ENCODE measurements around the gene MCOLN3. TPM values are rescaled to one million over a fixed set of nuclear protein-coding genes. Genes with fewer than 3 reads are reported as not detected.
"Not testable (repeated sequence)": the region's sequence is repeated elsewhere in the genome, so short reads cannot be mapped to it uniquely, and the experiment has no call there.

Gene MCOLN3
- polyA plus RNA-seq, 1 of the 3 experiments (the other 2 are of a cell fraction): not detected

DNA sequence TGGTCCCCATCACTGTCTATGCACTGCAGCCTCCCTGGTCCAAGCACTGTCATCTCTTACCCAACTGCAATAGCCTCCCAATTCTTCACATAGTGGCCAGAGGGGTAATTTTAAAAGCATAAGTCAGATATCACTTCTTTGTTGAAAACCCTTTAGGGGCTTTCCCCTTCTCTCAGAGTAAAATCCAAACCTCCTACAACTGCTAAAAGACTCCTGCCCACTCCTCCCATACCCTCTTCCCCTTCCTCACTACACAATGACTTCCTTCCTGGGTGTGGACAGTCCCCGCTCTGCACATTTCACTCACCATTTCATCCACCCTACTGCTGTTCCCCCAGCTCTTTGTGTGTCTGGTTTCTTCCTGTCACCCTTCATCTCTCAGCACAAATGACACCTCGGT, 59.7 kb downstream of the MCOLN3 start (continued):
- no peak for TF ChIP-seq TEAD4 (IDR thresholded peaks at IDR 0.05; ENCODE audit: borderline replicate concordance, insufficient read depth)
- TF ChIP-seq, protein P1, sequence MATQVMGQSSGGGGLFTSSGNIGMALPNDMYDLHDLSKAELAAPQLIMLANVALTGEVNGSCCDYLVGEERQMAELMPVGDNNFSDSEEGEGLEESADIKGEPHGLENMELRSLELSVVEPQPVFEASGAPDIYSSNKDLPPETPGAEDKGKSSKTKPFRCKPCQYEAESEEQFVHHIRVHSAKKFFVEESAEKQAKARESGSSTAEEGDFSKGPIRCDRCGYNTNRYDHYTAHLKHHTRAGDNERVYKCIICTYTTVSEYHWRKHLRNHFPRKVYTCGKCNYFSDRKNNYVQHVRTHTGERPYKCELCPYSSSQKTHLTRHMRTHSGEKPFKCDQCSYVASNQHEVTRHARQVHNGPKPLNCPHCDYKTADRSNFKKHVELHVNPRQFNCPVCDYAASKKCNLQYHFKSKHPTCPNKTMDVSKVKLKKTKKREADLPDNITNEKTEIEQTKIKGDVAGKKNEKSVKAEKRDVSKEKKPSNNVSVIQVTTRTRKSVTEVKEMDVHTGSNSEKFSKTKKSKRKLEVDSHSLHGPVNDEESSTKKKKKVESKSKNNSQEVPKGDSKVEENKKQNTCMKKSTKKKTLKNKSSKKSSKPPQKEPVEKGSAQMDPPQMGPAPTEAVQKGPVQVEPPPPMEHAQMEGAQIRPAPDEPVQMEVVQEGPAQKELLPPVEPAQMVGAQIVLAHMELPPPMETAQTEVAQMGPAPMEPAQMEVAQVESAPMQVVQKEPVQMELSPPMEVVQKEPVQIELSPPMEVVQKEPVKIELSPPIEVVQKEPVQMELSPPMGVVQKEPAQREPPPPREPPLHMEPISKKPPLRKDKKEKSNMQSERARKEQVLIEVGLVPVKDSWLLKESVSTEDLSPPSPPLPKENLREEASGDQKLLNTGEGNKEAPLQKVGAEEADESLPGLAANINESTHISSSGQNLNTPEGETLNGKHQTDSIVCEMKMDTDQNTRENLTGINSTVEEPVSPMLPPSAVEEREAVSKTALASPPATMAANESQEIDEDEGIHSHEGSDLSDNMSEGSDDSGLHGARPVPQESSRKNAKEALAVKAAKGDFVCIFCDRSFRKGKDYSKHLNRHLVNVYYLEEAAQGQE (IDR thresholded peaks at IDR 0.05; ENCODE audit: low read depth, low read length): no peak
- no peak for TF ChIP-seq MXI1 (IDR thresholded peaks at IDR 0.05; ENCODE audit: low read depth, low read length)
- no peak for TF ChIP-seq GABPA (IDR thresholded peaks at IDR 0.05; ENCODE audit: low read depth)

DNA sequence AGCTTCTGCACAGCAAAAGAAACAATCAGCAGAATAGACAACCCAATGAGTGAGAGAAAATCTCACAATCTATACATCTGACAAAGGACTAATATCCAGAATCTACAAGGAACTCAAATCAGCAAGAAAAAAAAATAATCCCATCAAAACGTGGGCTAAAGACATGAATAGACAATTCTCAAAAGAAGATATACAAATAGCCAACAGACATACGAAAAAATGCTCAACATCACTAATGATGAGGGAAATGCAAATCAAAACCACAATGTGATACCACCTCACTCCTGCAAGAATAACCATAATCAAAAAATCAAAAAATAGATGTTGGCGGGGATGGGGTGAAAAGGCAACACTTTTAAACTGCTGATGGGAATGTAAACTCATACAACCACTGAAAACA, 61.7 kb downstream of the MCOLN3 start:
- POLR2A ChIA-PET: not testable (repeated sequence)

DNA sequence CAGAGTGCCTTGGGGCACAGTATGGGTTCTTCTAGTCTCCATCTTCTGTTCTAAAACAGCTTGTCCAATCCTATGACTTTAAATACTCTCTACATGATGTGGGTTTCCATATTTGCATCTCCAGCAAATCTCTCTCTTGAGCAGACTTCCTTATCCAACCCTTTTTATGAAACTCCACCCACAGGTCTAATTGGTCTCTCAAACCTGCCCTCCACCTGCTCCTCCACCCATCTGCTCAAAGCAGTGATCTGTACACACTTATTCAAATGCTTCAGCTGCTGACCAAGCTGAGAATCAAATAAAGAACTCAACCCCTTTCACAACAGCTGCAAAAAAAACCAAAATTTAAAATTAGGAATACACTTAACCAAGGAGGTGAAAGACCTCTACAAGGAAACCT, 62.9 kb downstream of the MCOLN3 start:
- no peak overlapping the region for H3K4me2 ChIP-seq
- no peak overlapping the region for H3K9ac ChIP-seq
- H3K9me3 ChIP-seq: no peaks in the 10 kb centered on the region
- no peak overlapping the region for H3K27ac ChIP-seq (ENCODE audit: low read depth in 2 of 2, low read length in 1 of 2)
- ChIA-PET CTCF (no interaction called here), POLR2A (no interaction called here)
- H4K20me1 ChIP-seq (ENCODE audit: insufficient read depth): no peaks in the 10 kb centered on the region
- DNase-seq: no peak
- no peaks in the 10 kb centered on the region for H3K79me2 ChIP-seq (ENCODE audit: insufficient read depth)
- H3K27me3 ChIP-seq (ENCODE audit: insufficient read depth): no peaks in the 10 kb centered on the region; the same call in 1 of the 2 replicates
- H3K9me2 ChIP-seq: no peaks in the 10 kb centered on the region
- H3F3A ChIP-seq (replicated peaks; ENCODE audit: insufficient read depth): no peaks in the 10 kb centered on the region
- no peaks in the 10 kb centered on the region for H3K4me1 ChIP-seq (ENCODE audit: control insufficient read depth in 1 of 2, insufficient read depth in 2 of 2, low read depth in 1 of 2, low read length in 1 of 2)
- H3K4me3 ChIP-seq (ENCODE audit: low read depth in 2 of 2, low read length in 1 of 2): no peak overlapping the region
- H2AFZ ChIP-seq (ENCODE audit: low read depth): no peak overlapping the region
- H3K36me3 ChIP-seq (replicated peaks in 1 of 2; ENCODE audit: control insufficient read depth in 1 of 2, insufficient read depth in 2 of 2, low read length in 1 of 2): no peaks in the 10 kb centered on the region
- TF ChIP-seq GATA2 (CRISPR knock-in tag; IDR thresholded peaks at IDR 0.05) (no peak), CHD2 (IDR thresholded peaks at IDR 0.05; ENCODE audit: low read length, partially characterized antibody) (no peak), RAD21 (IDR thresholded peaks at IDR 0.05; ENCODE audit: low read length) (no peak), FOXM1 (IDR thresholded peaks at IDR 0.05; ENCODE audit: low read depth) (no peak), FOXJ3 (CRISPR knock-in tag; IDR thresholded peaks at IDR 0.05) (no peak), NFIC (IDR thresholded peaks at IDR 0.05; ENCODE audit: borderline replicate concordance) (no peak), JUND (IDR thresholded peaks at IDR 0.05) (no peak), EZH2phosphoT487 (IDR thresholded peaks at IDR 0.05; ENCODE audit: borderline replicate concordance, low read depth) (no peak), RCOR1 (IDR thresholded peaks at IDR 0.05; ENCODE audit: low read length) (no peak), RFX5 (IDR thresholded peaks at IDR 0.05; ENCODE audit: low read length) (no peak), POLR2AphosphoS5 (IDR thresholded peaks at IDR 0.05; ENCODE audit: low read depth, low read length) (no peak), MXI1 (IDR thresholded peaks at IDR 0.05; ENCODE audit: low read depth, low read length) (no peak)
- TF ChIP-seq, protein P2, sequence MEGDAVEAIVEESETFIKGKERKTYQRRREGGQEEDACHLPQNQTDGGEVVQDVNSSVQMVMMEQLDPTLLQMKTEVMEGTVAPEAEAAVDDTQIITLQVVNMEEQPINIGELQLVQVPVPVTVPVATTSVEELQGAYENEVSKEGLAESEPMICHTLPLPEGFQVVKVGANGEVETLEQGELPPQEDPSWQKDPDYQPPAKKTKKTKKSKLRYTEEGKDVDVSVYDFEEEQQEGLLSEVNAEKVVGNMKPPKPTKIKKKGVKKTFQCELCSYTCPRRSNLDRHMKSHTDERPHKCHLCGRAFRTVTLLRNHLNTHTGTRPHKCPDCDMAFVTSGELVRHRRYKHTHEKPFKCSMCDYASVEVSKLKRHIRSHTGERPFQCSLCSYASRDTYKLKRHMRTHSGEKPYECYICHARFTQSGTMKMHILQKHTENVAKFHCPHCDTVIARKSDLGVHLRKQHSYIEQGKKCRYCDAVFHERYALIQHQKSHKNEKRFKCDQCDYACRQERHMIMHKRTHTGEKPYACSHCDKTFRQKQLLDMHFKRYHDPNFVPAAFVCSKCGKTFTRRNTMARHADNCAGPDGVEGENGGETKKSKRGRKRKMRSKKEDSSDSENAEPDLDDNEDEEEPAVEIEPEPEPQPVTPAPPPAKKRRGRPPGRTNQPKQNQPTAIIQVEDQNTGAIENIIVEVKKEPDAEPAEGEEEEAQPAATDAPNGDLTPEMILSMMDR (IDR thresholded peaks at IDR 0.05): no peak
- TF ChIP-seq, protein P3, sequence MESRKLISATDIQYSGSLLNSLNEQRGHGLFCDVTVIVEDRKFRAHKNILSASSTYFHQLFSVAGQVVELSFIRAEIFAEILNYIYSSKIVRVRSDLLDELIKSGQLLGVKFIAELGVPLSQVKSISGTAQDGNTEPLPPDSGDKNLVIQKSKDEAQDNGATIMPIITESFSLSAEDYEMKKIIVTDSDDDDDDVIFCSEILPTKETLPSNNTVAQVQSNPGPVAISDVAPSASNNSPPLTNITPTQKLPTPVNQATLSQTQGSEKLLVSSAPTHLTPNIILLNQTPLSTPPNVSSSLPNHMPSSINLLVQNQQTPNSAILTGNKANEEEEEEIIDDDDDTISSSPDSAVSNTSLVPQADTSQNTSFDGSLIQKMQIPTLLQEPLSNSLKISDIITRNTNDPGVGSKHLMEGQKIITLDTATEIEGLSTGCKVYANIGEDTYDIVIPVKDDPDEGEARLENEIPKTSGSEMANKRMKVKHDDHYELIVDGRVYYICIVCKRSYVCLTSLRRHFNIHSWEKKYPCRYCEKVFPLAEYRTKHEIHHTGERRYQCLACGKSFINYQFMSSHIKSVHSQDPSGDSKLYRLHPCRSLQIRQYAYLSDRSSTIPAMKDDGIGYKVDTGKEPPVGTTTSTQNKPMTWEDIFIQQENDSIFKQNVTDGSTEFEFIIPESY (IDR thresholded peaks at IDR 0.05; ENCODE audit: borderline replicate concordance, low read depth): no peak
- TF ChIP-seq, protein P4, sequence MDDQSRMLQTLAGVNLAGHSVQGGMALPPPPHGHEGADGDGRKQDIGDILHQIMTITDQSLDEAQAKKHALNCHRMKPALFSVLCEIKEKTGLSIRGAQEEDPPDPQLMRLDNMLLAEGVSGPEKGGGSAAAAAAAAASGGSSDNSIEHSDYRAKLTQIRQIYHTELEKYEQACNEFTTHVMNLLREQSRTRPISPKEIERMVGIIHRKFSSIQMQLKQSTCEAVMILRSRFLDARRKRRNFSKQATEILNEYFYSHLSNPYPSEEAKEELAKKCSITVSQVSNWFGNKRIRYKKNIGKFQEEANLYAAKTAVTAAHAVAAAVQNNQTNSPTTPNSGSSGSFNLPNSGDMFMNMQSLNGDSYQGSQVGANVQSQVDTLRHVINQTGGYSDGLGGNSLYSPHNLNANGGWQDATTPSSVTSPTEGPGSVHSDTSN (IDR thresholded peaks at IDR 0.05): no peak

More for the DNA sequence above, 61.7 kb downstream of the MCOLN3 start:
- H3K4me3 ChIP-seq (ENCODE audit: low read depth in 2 of 2, low read length in 1 of 2); H3K36me3 ChIP-seq (replicated peaks in 1 of 2; ENCODE audit: control insufficient read depth in 1 of 2, insufficient read depth in 2 of 2, low read length in 1 of 2); H3K9me2 ChIP-seq; H3K79me2 ChIP-seq (ENCODE audit: insufficient read depth); CTCF ChIA-PET; H3F3A ChIP-seq (replicated peaks; ENCODE audit: insufficient read depth); H4K20me1 ChIP-seq (ENCODE audit: insufficient read depth); H2AFZ ChIP-seq (ENCODE audit: low read depth); H3K4me2 ChIP-seq; H3K27me3 ChIP-seq (ENCODE audit: insufficient read depth); H3K27ac ChIP-seq (ENCODE audit: low read depth in 2 of 2, low read length in 1 of 2); H3K9ac ChIP-seq; H3K9me3 ChIP-seq; DNase-seq; H3K4me1 ChIP-seq (ENCODE audit: control insufficient read depth in 1 of 2, insufficient read depth in 2 of 2, low read depth in 1 of 2, low read length in 1 of 2): not testable (repeated sequence)
- 18% methylated on average over 3 of the region's 3 CpGs for whole genome bisulfite sequencing (ENCODE audit: low lambda C conversion rate)

Measured in SK-N-SH (cell line).